Measurements from ENCODE around the gene LMAN1.

Gene LMAN1

DNA sequence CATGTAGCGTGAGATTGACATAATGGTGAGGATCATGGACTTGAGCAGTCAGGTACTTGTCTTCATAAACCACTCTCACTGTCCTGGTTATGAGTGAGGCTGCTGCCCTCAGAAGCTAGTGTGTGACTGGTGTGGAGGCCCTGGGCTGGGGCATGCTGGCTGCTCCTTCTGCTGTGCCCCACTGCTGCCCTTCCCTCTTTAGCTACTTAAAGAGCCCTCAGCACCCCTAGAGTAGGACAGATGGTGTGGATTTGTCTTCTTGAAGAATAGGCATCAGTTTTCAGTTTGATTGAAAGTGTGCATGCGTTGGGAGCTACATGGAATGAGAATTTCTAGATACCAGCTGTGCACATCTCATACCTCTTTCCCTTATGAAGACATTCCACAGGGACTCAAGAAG is 56.1 kb downstream of the LMAN1 start:
- no peak for DNase-seq

GRCh38 chr18:59301929-59302328 is 57.1 kb downstream of the LMAN1 start:
- no peak for DNase-seq

DNA sequence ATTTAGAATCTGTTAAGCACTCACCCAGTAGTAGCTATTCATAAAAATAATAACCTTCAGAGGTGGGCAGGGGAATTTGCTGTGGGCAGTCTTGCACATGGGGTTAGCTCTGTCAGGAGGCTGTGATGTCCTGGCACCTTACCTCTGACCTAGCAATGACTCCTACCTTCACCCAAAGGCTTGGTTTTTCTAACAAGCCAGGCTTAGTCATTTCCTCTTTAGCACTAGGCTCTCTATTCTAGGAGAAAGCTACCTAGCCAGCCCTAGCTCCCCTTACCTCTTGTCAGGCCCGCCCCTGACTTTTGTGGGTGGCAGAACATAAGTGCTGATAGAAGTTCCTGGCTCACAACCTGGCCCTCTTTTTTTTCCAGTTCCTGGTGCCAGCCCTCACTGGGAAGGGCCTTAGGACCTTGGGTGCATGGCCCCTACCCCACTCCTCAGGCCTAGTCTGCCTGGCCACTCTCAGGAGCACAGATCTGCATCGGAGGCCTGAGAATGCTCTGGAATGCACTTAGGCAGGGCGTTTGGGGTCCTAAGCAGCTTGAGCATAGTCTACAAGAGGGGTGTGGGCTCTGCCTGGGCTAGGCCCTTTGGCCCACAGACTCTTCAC is 58.3 kb downstream of the LMAN1 start:
- DNase-seq: no peak

DNA sequence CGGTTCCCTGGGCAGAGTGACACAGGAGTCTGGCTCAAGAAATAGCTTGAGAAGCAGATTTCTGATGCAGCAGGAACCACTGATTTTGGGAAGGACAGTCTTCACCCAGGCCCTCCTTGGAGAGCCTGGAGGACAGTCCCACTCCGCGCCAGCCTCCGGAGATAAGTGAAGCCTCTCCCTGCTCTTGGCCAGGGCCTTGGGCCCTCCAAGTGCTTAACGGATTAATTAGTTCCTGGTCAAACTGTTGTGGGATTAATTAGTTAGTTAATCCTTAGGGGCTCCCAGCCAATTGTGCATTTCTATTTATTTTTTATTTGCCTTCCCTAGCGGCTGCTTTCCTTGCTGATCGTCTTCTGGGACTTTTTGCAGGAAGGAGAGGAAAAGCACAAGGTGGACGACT is 60.2 kb downstream of the LMAN1 start:
- no peak for DNase-seq

DNA sequence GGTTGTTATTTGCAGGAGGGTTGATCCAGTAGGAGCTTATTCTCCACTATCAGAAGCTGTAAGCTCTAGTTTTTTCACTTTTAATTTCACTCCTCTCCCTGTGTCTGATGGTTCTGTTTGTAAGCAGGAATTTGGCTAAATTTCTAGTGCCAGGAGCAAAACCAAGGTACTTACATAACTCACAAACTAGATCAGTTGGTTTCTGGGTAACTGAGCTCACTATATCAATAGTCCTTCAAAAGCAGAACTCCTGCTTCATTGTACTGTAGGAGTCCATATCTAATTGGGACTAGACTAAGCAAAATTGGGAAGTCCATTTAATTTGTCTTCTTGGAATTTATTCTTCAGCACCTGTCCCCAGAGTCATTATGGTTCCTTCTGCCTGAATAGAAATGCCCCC is 65.7 kb downstream of the LMAN1 start:
- DNase-seq: no peak

DNA sequence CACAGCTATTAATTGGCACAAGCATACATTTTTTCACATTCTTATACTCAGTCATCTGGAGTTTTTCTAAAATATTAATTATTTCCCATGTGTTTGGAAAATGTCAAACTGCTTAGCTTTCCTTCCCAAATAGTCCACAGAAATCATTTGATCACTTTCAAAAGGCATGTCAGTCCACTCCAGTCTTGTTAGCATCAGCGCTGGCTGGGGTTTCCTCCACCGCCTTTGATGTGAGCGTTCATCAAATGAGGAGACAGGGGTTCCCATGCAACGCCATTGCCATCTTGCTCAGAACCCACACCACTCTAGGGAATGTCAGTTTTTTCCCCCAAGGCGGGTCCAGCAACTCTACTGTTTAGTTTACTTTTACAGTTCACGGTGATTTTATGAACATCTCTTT is 72.7 kb downstream of the LMAN1 start:
- no peak for DNase-seq

DNA sequence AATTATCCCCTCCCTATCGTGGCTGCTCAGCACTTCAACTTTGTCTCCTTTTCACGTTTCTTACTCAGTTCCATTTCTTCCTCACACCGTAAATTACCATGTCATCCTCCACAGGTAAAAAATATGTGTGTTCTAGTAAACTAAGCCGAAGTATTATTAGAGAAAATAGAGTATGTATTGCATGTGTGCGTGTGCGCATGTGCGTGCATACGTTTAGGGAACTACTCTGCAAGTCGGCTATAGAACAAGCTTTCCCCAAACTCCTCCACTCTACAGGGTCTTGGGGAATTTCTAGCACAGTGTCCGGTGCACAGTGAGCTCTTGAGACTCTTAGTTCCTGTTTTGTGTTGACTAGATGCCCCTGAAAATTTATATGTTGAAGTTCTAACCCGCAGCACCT is 76.7 kb downstream of the LMAN1 start:
- DNase-seq: no peak

GRCh38 chr18:59279722-59280121 is 79.3 kb downstream of the LMAN1 start:
- DNase-seq: no peak

DNA sequence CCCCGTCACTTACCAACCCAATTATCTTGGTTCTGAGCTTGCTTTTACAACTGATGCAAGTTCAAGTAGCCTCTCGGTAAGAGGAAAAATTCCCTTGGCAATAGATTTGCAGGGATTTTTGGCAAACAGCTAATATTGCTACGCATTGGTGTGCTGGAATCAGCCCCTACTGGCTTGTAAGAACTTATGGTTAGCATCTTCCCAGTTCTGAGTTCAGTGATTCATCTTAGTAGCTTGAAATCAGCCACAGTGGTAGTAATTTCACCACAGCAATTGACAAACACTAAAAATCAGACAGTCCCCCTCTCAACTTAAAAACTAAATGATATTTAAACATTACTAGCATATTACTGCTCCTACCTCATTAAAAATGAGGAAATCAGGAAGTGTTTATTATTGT is 79.9 kb downstream of the LMAN1 start:
- peak in 1 of 5 experiments; percentile 27 for DNase-seq

DNA sequence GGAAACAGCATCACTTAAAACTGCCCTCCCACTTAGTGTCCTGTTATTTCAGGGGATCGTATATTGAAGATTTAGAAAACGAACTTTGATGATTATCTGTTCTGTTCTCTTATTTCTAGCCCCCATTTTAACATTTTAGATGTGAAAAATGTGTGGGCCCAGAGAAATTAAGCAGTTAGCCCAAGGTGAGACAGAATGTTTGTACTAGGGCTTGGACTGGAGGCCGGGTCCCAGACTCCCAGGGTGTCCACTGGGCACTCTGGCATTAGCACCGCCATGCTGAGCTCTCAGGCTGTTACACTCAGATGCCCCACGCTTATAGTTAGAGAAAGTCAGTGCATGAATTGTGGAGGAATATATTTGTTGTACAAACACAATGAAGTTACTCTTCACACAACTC is 80.3 kb downstream of the LMAN1 start:
- no peak for DNase-seq
